Measurements from ENCODE around the gene DIRAS3.

The DIRAS3 gene

DNA sequence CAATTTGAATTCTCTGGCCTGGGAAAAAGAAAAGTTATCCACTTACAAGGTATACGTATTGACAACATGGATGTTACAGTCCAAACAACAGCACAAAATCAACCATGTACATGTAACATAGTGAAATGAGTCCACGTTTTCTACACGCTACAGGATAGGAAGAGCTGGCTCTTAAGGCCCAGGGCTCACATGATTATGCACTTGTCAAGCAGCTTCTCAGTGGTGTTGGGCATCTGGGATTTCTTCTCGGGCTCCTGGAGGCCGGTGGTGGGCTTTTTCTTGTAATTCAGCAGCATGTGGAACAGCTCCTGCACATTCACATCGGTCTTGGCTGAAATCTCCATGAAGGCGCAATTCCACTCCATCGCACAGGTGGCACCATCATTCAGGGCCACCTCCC, 4.0 kb downstream of the DIRAS3 start:
- TF ChIP-seq, protein P1, sequence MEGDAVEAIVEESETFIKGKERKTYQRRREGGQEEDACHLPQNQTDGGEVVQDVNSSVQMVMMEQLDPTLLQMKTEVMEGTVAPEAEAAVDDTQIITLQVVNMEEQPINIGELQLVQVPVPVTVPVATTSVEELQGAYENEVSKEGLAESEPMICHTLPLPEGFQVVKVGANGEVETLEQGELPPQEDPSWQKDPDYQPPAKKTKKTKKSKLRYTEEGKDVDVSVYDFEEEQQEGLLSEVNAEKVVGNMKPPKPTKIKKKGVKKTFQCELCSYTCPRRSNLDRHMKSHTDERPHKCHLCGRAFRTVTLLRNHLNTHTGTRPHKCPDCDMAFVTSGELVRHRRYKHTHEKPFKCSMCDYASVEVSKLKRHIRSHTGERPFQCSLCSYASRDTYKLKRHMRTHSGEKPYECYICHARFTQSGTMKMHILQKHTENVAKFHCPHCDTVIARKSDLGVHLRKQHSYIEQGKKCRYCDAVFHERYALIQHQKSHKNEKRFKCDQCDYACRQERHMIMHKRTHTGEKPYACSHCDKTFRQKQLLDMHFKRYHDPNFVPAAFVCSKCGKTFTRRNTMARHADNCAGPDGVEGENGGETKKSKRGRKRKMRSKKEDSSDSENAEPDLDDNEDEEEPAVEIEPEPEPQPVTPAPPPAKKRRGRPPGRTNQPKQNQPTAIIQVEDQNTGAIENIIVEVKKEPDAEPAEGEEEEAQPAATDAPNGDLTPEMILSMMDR (conservative IDR thresholded peaks at IDR 0.05) = no peak
- H3K27ac ChIP-seq = no peak overlapping the region

DNA sequence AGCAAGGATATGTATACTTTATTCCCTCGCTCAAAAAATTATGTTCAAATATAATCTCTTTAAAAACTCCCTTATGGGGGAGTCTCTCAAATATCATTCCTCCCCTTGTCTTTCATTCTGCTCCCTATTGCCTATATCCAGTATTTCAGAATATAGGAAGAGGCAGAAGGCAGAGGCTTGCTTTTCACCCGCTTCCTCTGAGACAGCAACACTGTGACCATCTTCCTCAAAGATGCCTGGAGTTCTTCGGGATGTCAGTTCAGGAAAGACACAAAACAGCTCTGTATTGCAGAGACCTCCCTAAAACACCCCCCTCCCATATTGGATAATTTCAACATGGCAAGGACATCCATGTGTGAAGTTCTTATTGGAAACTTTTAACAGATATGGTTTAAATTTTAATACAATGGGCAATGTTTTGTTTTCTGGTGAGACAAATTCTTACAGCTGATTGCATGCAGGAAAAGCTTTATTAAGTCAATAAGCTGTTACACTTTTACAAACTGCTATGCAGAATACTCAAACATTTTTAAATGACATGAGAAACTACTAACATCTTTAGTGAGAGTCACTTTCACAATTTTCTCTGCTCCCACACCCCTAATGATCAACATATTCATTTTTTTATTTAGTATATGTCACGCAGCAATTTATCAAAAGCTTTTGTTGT, 4.8 kb downstream of the DIRAS3 start:
- no peak overlapping the region for H3K27ac ChIP-seq
- TF ChIP-seq, protein P1 (conservative IDR thresholded peaks at IDR 0.05) = no peak

DNA sequence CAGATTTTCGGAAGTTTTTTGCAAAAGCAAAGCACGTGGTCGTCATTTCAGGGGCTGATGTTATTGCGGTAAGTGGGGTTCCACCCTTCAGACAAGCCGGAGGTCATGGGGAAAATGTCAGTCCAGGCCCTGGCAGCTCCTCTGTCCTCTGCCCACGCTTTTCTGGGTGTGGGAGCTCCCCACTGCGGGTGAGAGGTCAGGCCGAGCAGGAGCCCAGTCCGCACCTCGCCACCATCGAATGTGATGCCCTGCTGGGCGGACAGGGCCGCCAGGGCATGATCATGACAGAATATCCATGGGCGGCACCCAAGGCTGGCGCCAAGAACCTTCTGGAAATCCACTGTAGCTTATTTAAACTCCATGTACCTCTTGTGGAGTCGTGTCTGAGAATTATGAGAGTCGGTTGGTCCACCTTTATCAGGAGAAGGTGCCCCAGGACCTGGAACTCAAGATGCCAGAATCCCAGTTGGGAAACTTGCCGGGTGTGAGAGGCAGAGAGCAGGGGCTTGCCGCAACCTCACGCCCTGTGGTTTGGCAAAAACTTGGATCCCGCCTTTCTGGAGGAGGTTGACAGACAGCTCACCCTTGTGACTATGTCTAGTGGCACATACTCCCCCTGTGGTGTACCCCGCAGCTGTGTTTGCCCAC, 6.9 kb downstream of the DIRAS3 start:
- H3K27ac ChIP-seq = no peak overlapping the region
- TF ChIP-seq, protein P1 (conservative IDR thresholded peaks at IDR 0.05) = no peak

DNA sequence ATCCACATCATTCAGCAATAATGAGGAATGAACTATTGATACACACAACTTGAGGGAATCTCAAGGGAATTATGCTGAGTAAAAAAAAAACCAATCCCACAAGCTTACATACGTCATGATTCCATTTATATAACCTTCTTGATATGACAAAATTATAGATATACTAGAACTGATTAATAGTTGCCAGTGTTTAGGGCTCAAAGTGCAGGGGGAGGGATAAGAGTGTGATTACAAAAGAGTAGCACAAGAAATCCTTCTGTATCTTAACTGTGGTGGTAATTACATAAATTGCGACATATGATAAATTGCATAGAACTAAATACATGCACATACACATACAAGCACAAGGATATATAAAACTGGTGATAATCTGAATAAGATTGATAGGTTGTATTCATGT, 13.5 kb downstream of the DIRAS3 start:
- no peak overlapping the region for H3K27ac ChIP-seq
- TF ChIP-seq, protein P1 (conservative IDR thresholded peaks at IDR 0.05) = no peak

DNA sequence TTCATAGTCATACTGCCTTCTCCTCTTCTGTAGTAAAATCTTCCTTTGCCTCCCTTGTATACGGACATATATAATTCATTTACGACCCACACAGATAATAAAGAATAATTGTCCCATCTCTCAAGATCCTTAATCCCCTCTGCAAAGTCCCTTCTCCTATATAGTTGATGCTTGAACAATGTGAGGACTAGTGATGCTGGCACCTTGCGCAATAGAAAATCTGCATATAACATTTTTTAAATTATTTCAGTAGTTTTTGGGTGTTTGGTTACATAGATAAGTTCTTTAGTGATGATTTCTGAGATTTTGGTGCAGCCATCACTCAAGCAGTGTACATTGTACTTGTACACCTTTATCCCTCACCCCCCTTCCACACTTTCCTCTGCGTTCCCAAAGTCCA, 21.0 kb downstream of the DIRAS3 start:
- H3K27ac ChIP-seq = no peak overlapping the region
- TF ChIP-seq, protein P1 (conservative IDR thresholded peaks at IDR 0.05) = no peak

DNA sequence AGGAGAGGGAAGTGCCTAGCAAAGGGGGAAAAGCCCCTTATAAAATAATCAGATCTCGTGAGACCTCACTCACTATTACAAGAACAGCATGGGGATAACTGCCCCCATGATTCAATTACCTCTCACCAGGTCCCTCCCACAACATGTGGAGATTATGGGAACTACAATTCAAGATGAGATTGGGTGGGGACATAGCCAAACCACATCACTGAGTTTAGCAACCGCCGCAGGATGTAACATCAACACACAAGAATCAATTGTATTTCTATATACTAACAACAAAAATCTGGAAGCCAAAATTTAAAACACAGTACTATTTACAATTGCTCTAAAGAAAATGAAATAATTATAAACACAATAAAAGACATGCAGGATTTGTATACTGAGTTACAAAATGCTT, 21.9 kb downstream of the DIRAS3 start:
- TF ChIP-seq, protein P1 (conservative IDR thresholded peaks at IDR 0.05) = no peak
- no peak overlapping the region for H3K27ac ChIP-seq

DNA sequence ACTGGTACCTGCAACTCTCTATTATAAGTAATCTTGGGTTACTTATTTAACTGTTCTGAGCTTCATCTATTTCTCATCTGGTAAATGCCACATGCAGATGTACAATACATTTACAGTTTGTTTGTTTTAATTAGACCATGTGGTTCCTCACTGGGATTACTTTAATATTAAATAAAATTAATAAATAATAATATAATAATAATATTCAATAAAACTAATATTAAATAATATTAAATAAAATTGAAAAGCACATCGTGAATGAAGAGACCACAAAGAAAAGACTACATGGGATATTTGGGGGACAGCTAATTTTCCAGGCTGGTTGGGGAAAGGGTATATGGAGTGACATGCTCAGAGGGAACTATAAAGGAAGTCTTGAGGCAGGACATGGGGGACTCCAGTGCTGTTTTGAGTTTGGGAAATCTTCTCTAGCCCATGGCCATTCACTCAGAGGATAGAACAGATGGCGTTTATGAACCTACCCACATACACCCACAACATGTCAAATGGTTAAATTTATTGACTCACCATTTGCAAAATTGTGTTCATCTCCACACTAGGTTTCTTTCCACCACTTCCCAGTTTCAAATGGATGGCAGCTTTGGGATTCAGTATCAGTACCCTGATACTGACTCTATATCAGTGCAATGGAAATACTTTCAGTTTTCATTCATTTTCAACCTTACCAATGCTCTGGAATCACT, 25.6 kb downstream of the DIRAS3 start:
- TF ChIP-seq, protein P1 (conservative IDR thresholded peaks at IDR 0.05) = no peak
- H3K27ac ChIP-seq = no peak overlapping the region
